Peyer's patch (tissue), 4 donors: Measurements from ENCODE around the gene LARGE2. TPM values are rescaled to one million over a fixed set of nuclear protein-coding genes. Genes with fewer than 3 reads are reported as not detected.

Experiments
- DNase-seq, 3 donors: peaks; one replicate each; pipeline ENCODE4 v3.0.0-alpha.2; 2017 to 2019
- H3K27ac ChIP-seq, 4 donors: fragments of 200-600 bp; sonication (generic); one replicate each; pipeline ENCODE4 v1.5.1; 2016 to 2019
- H3K27me3 ChIP-seq, 2 donors: fragments of 200-600 bp; sonication (generic); one replicate each; pipeline ENCODE4 v1.5.1; 2019
- H3K36me3 ChIP-seq, 3 donors: fragments of 200-600 bp; sonication (generic); one replicate each; pipeline ENCODE4 v1.5.1; 2016 to 2019
- H3K4me1 ChIP-seq, 4 donors: fragments of 200-600 bp; sonication (generic); one replicate each; pipeline ENCODE4 v1.5.1; 2016 to 2019
- H3K4me3 ChIP-seq, 4 donors: fragments of 200-600 bp; sonication (generic); 1 replicate in 3 of 4; 2 replicates in 1 of 4; pipeline ENCODE4 v1.5.1; 2016 to 2019; ENCODE audit warnings: mild to moderate bottlenecking in 1 of 4
- H3K9me3 ChIP-seq, 4 donors: fragments of 200-600 bp; sonication (generic); one replicate each; pipeline ENCODE4 v1.5.1; 2016 to 2019; ENCODE audit warnings: mild to moderate bottlenecking in 1 of 4
- CTCF ChIP-seq, 6 experiments: fragments of 450-650 bp in 4 of 6; fragments of 200-600 bp in 2 of 6; sonication (generic) in 1 of 6; IDR thresholded peaks; one replicate each; pipeline ENCODE4 v1.5.1; 2017 to 2019; ENCODE audit warnings: antibody characterized with exemption in 6 of 6, mild to moderate bottlenecking in 3 of 6, moderate library complexity in 1 of 6
- POLR2A ChIP-seq, 2 donors: fragments of 450-650 bp; IDR thresholded peaks; one replicate each; pipeline ENCODE4 v1.5.1; 2017; ENCODE audit warnings: antibody characterized with exemption in 2 of 2, mild to moderate bottlenecking in 2 of 2, moderate library complexity in 2 of 2
- total RNA-seq, 4 donors: library from RNA; depleted of rRNA; stranded (reverse); fragments of >200 nt; gene quantifications; one replicate each; pipeline ENCODE4 v1.1.0, GENCODE V29; 2016

LARGE2 gene
- total RNA-seq: 1 to 10 TPM in 2 of 4 donors, under 1 TPM in 1, not detected in 1; 0.83 to 1.6 (median 1.2) TPM

GRCh38 chr11:45922425-45923082 lies at the start of gene LARGE2:
Gene LARGE2, plus strand, starts transcription at chr11:45922656. Its CDS starts 227 bp downstream, at chr11:45922883.
- Histone ChIP-seq H3K9me3 (no peaks in the 10 kb centered on the region), H3K27ac (peak within 1 kb of the TSS in 2 of 4 donors; percentile 60 to 78), H3K4me3 (peak within 1 kb of the TSS; percentile 39 to 74 (median 56)), H3K36me3 (no peaks in the 10 kb centered on the region), H3K4me1 (peaks cover 3 to 18% (median 11%) of the 10 kb centered on the region in 4 donors), H3K27me3 (peaks cover 0 to 18% of the 10 kb centered on the region in 2 donors)
- TF ChIP-seq POLR2A (IDR thresholded peaks at IDR 0.05): no peak
- no peak for TF ChIP-seq CTCF (IDR thresholded peaks at IDR 0.05)
- peak in 2 of 3 donors; percentile 38 to 55 for DNase-seq

DNA sequence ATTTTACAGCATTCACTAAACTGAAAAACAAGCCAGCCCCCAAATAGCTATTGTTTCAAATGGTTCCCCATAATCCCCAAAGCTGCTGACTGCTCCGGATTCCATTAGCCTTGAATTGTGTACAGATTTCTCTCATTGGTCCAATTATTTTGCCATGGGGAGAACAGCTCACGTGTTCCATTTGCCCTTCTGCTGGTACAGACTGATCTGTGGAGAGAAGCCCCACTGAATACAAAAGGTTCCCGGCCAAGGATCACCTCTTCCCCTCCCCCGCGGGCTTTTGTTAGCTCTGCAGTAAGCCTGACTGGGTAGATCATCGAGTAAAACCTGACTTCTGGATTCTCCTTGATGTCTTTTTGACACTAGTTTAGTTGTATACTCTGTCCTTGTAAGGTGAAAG lies 46.1 kb upstream of the LARGE2 start:
- TF ChIP-seq CTCF (IDR thresholded peaks at IDR 0.05): no peak
- H3K9me3 ChIP-seq: no peaks in the 10 kb centered on the region
- H3K27me3 ChIP-seq: no peaks in the 10 kb centered on the region
- peaks cover 0 to 12% (median 2%) of the 10 kb centered on the region in 4 donors for H3K4me1 ChIP-seq
- peaks cover 0 to 94% (median 0%) of the 10 kb centered on the region in 3 donors for H3K36me3 ChIP-seq
- no peak for DNase-seq
- no peak overlapping the region for H3K4me3 ChIP-seq
- H3K27ac ChIP-seq: no peak overlapping the region

DNA sequence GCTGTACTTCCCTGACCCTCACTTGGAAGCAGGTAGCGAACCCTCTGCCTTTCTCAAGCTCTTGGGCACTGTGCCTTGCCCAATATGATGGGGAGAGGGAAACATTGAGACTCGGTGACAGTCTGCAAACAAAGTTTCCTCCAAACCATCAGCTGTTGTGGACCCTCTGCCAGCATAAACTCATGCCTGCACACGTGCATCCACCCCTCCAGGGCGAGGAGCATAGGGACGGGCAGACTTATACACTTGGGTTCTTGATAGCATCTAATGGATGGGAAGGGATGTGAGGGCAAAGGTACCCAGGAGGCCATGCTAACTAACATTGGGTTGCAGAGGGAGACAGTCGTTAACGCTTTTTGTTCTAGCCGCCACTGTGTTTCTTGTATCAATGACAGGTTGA lies 45.2 kb upstream of the LARGE2 start:
- TF ChIP-seq POLR2A (IDR thresholded peaks at IDR 0.05) (no peak), CTCF (IDR thresholded peaks at IDR 0.05) (no peak)
- Histone ChIP-seq H3K27ac (no peak overlapping the region), H3K4me3 (no peak overlapping the region), H3K4me1 (peaks cover 0 to 12% (median 2%) of the 10 kb centered on the region in 4 donors), H3K36me3 (peaks cover 0 to 94% (median 0%) of the 10 kb centered on the region in 3 donors), H3K9me3 (no peaks in the 10 kb centered on the region), H3K27me3 (no peaks in the 10 kb centered on the region)
- no peak for DNase-seq

DNA sequence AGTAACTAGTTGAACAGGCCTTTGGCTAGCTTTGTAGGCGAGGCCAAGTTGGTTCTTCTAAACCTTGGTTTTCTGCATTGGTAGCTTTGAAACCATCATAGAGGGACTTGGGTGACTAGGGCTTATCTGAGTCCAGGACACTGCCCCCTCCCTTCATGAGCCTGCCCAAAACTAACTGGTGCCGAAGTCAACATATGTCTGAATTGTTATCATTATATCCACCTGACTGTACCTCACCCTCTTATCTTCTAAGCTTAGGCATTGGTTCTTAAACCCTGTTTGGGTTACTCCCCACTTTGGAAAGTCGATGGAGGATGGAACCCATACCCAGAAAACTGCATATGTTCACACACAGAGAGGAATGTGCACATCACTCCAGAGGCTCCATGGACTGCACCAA lies 44.6 kb upstream of the LARGE2 start:
- no peak for DNase-seq
- TF ChIP-seq POLR2A (IDR thresholded peaks at IDR 0.05) (no peak), CTCF (IDR thresholded peaks at IDR 0.05) (no peak)
- no peak overlapping the region for H3K27ac ChIP-seq
- H3K36me3 ChIP-seq: peaks cover 0 to 92% (median 0%) of the 10 kb centered on the region in 3 donors
- no peaks in the 10 kb centered on the region for H3K27me3 ChIP-seq
- no peaks in the 10 kb centered on the region for H3K9me3 ChIP-seq
- peaks cover 0 to 12% (median 2%) of the 10 kb centered on the region in 4 donors for H3K4me1 ChIP-seq
- H3K4me3 ChIP-seq: no peak overlapping the region

GRCh38 chr11:45879803-45880686 lies 42.4 kb upstream of the LARGE2 start:
- H3K27me3 ChIP-seq: no peaks in the 10 kb centered on the region
- peak overlapping the region in 1 of 4 donors; percentile 52 for H3K27ac ChIP-seq
- H3K9me3 ChIP-seq: no peaks in the 10 kb centered on the region
- DNase-seq: no peak
- no peak overlapping the region for H3K4me3 ChIP-seq
- peaks cover 0 to 72% (median 0%) of the 10 kb centered on the region in 3 donors for H3K36me3 ChIP-seq
- peaks cover 0 to 12% (median 2%) of the 10 kb centered on the region in 4 donors for H3K4me1 ChIP-seq
- no peak for TF ChIP-seq POLR2A (IDR thresholded peaks at IDR 0.05)
- no peak for TF ChIP-seq CTCF (IDR thresholded peaks at IDR 0.05)
